ENCODE data around the gene BICD1.
A peak's percentile ranks its signal among the peaks of the same experiment; 100 is the strongest.

BICD1 gene

DNA sequence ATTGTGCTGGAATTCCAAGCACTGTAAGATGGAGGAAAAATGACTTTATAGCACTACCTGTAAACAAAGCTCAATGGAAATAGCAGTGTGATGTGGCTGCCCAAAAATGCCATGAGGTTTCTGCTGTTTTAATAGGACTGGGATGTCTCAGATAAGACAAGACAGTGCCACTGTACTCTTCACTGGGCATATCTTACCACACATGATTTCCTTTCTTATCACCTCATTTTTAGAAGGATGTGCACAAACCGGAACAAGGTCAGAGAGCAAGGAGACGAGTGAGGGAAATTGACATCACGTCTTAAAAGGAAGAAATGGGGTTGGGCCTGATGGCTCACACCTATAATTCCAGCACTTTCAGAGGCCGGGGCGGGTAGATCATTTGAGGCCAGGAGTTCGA is 254.3 kb downstream of the BICD1 start:
- H3K4me3 ChIP-seq (ENCODE audit: low read depth, low read length) = no peak overlapping the region
- DNase-seq (ENCODE audit: low read depth) = no peak
- TF ChIP-seq, protein P1, sequence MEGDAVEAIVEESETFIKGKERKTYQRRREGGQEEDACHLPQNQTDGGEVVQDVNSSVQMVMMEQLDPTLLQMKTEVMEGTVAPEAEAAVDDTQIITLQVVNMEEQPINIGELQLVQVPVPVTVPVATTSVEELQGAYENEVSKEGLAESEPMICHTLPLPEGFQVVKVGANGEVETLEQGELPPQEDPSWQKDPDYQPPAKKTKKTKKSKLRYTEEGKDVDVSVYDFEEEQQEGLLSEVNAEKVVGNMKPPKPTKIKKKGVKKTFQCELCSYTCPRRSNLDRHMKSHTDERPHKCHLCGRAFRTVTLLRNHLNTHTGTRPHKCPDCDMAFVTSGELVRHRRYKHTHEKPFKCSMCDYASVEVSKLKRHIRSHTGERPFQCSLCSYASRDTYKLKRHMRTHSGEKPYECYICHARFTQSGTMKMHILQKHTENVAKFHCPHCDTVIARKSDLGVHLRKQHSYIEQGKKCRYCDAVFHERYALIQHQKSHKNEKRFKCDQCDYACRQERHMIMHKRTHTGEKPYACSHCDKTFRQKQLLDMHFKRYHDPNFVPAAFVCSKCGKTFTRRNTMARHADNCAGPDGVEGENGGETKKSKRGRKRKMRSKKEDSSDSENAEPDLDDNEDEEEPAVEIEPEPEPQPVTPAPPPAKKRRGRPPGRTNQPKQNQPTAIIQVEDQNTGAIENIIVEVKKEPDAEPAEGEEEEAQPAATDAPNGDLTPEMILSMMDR (IDR thresholded peaks at IDR 0.05; ENCODE audit: insufficient read depth, low read depth, low read length, missing control alignments) = no peak

DNA sequence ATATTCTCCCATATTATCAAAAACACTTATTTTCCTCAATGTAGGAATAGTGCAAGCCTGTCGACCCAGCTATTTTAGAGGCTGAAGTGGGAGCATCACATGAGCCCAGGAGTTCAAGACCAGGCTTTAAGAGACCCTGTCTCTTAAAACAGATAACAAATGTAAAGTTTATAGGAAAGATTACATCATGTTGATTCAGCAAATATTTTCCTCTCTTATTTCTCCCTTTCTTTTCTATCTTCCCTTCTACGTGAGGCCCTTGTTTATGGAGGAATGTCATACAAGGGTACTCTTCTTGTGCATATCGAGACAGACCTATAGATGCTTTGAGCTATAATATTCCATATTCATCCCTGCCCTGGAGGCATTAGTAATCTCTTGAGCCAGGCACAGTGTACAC is 256.2 kb downstream of the BICD1 start:
- no peak for DNase-seq (ENCODE audit: low read depth)
- TF ChIP-seq, protein P1 (IDR thresholded peaks at IDR 0.05; ENCODE audit: insufficient read depth, low read depth, low read length, missing control alignments) = no peak
- no peak overlapping the region for H3K4me3 ChIP-seq (ENCODE audit: low read depth, low read length)

DNA sequence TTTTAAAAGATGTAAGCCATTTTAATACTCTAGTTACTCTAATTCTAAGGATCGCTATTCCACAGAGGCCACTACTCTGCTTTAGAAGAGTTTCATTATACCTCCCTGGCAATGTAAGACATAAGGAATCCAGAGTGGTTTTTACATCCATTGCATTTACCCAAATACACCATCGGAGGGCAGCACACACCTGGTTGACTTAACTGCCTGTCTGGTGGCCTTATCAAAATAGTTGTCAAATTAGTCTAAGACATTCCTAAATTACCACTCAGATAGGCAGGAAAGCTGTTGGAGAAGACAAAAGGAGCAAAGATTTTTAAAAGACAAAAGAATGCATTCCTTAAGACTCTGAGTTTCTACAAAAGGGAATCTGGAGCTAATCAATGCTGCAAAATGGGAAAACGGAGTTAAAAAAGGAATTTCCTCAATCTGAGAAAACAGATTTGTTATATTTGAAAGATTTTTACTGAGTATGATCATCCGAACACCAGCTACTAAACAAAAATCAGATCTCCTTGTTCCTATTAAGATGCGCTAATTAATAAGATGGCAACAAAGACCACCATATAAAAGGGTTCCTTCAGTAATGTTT is 258.9 kb downstream of the BICD1 start:
- DNase-seq (ENCODE audit: low read depth) = peak; percentile 73
- TF ChIP-seq, protein P1 (IDR thresholded peaks at IDR 0.05; ENCODE audit: insufficient read depth, low read depth, low read length, missing control alignments) = peak; percentile 65
- no peak overlapping the region for H3K4me3 ChIP-seq (ENCODE audit: low read depth, low read length)

DNA sequence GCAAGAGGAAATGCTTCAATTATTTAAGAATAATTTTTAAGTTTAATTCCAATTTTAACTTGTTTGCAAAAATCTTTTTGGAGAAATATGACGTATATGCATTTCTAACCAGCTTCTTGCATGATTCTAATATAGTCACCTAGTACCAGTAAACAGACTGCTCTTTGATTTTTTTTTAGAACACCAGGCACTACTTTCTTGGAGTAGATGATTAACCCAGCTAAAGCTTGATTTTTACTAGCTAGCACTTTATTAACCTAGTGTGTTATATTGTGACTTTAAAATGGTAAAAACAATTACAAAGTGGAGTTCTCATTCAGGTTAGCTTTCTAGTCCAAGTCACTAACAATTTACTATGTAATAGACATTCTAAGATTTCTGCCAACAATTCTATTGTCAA is 260.1 kb downstream of the BICD1 start:
- TF ChIP-seq, protein P1 (IDR thresholded peaks at IDR 0.05; ENCODE audit: insufficient read depth, low read depth, low read length, missing control alignments) = no peak
- H3K4me3 ChIP-seq (ENCODE audit: low read depth, low read length) = no peak overlapping the region
- no peak for DNase-seq (ENCODE audit: low read depth)

DNA sequence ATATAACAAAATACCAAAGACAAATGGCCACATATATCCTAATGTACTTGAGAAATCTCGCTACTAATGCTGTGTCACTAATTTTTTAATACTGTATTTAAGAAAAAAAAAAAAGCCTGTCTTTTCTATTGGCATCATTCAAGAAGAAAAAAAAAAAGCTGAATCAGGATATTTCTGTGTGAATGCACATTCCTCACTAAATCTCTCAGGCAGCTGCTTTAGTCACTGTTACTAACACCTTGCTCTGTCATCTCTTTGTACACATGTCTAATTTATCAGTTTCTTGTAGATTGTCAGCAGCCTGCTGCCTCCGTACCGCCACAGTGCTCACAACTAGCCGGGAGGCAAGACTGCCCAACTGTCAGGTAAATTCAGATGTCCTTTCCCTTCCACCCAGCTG is 260.7 kb downstream of the BICD1 start:
- DNase-seq (ENCODE audit: low read depth) = no peak
- no peak overlapping the region for H3K4me3 ChIP-seq (ENCODE audit: low read depth, low read length)
- TF ChIP-seq, protein P1 (IDR thresholded peaks at IDR 0.05; ENCODE audit: insufficient read depth, low read depth, low read length, missing control alignments) = no peak

DNA sequence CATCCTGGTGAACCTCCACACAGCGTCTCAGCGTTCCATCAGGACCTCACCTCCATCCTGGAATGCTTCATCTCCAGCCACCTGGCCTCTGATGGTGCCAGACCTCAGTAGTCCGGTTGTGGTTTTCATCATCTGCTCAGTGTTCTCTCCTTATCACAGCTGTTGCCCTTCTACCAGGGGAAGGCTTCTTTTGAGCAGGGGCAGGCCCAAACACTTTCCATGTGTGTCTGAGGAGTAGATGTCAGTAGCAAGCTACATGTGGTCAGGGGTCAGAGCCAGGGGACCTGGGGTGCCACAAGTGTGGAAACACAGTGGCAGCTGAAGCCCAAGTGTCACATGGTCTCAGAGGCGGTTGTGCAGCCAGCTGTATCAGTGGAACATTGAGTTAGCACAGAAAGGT is 262.6 kb downstream of the BICD1 start:
- TF ChIP-seq, protein P1 (IDR thresholded peaks at IDR 0.05; ENCODE audit: insufficient read depth, low read depth, low read length, missing control alignments) = no peak

More for the DNA sequence above, 262.6 kb downstream of the BICD1 start:
- no peak for DNase-seq (ENCODE audit: low read depth)
- no peak overlapping the region for H3K4me3 ChIP-seq (ENCODE audit: low read depth, low read length)

Measured in GM12865 (cell line).